Small intestine (tissue), 7 donors: Measurements from ENCODE around the gene NR6A1. TPM values are rescaled to one million over a fixed set of nuclear protein-coding genes. Genes with fewer than 3 reads are reported as not detected.

Source experiments
- DNase-seq, 2 donors: peaks; one replicate each; pipeline versions ENCODE4 v3.0.0 to v3.0.0-alpha.2; 2013
- FAIRE-seq: peaks from 2 replicates; lab custom pipeline; 2012; peaks lifted over from hg19 to GRCh38; lab: Jason Lieb, UNC
- H3K27ac ChIP-seq, 3 donors: one replicate each; pipeline ENCODE4 v1.5.1; 2013; ENCODE audit warnings: low read length in 2 of 3, mild to moderate bottlenecking in 2 of 3, control low read depth in 1 of 3, inconsistent platforms in 1 of 3, low read depth in 1 of 3, moderate library complexity in 1 of 3
- H3K27me3 ChIP-seq, 3 donors: one replicate each; pipeline ENCODE4 v1.6.1; 2013; ENCODE audit warnings: low read length in 3 of 3, inconsistent platforms in 1 of 3; ENCODE audit not compliant: control insufficient read depth in 3 of 3, insufficient read depth in 3 of 3
- H3K36me3 ChIP-seq, 3 donors: one replicate each; pipeline ENCODE4 v1.6.1; 2013; ENCODE audit warnings: low read length in 3 of 3, inconsistent platforms in 1 of 3, low read depth in 1 of 3, mild to moderate bottlenecking in 1 of 3, moderate library complexity in 1 of 3; ENCODE audit not compliant: control insufficient read depth in 3 of 3, insufficient read depth in 2 of 3
- H3K4me1 ChIP-seq, 3 donors: one replicate each; pipeline ENCODE4 v1.6.1; 2013; ENCODE audit warnings: low read length in 2 of 3, inconsistent platforms in 1 of 3, low read depth in 1 of 3, mild to moderate bottlenecking in 1 of 3, moderate library complexity in 1 of 3; ENCODE audit not compliant: control insufficient read depth in 3 of 3, insufficient read depth in 2 of 3
- H3K4me3 ChIP-seq, 3 donors: one replicate each; pipeline ENCODE4 v1.5.1; 2013; ENCODE audit warnings: low read length in 3 of 3, control low read depth in 1 of 3, inconsistent platforms in 1 of 3, low read depth in 1 of 3, mild to moderate bottlenecking in 1 of 3, moderate library complexity in 1 of 3
- H3K9me3 ChIP-seq, 2 donors: one replicate each; pipeline ENCODE4 v1.6.1; 2013; ENCODE audit warnings: low read depth in 1 of 2, low read length in 1 of 2; ENCODE audit not compliant: control insufficient read depth in 2 of 2, insufficient read depth in 1 of 2
- WGBS, 3 donors: extraction: QIAGEN DNeasy Blood & Tissue Kit; methylation state at CpG; one replicate each; pipeline ENCODE4 v1.1.7; 2013; 5-methylcytosine and 5-hydroxymethylcytosine counted together
- polyA plus RNA-seq, 4 donors: library from polyadenylated mRNA; stranded (reverse) in 3 of 4; unstranded in 1 of 4; fragments of 200-250 nt in 3 of 4; fragments of 120-200 nt in 1 of 4; gene quantifications; one replicate each; pipeline versions ENCODE4 v1.2.1 to v1.2.3, GENCODE V29; 2013
- donor health status: healthy with polysubstance abuse.
- donor health status: control.
- donor health status: control.
- donor health status: Bipolar disorder and iron deficiency.
- donor health status: healthy.

NR6A1 gene
- polyA plus RNA-seq, 4 donors: 2.3 to 6.0 (median 4.0) TPM

- Histone ChIP-seq H3K27me3 (no peaks in the 10 kb centered on the region), H3K4me3 (no peak overlapping the region), H3K4me1 (peaks cover 6 to 17% (median 7%) of the 10 kb centered on the region in 3 donors), H3K27ac (peak overlapping the region; percentile 24 to 84 (median 73)), H3K9me3 (no peaks in the 10 kb centered on the region), H3K36me3 (peaks cover 0 to 2% (median 0%) of the 10 kb centered on the region in 3 donors)
- WGBS, 3 donors: 12 to 31% (median 18%) methylated on average over 3 of the region's 3 CpGs
- DNase-seq: peak in 1 of 2 donors; percentile 38
- no peak for FAIRE-seq
Observed at GRCh38 chr9:124724415-124725067, 46.6 kb downstream of the NR6A1 start.

- no peaks in the 10 kb centered on the region for H3K27me3 ChIP-seq
- FAIRE-seq (no peak), DNase-seq (peak in 1 of 2 donors; percentile 50)
- H3K4me1 ChIP-seq: peaks cover 6 to 17% (median 7%) of the 10 kb centered on the region in 3 donors
- no peak overlapping the region for H3K4me3 ChIP-seq
- no peak overlapping the region for H3K27ac ChIP-seq
- no peaks in the 10 kb centered on the region for H3K9me3 ChIP-seq
- WGBS, 3 donors: 28 to 71% (median 46%) methylated on average over 2 of the region's 2 CpGs
- H3K36me3 ChIP-seq: peaks cover 0 to 3% (median 0%) of the 10 kb centered on the region in 3 donors
Observed at GRCh38 chr9:124723352-124723751, 47.8 kb downstream of the NR6A1 start.

GRCh38 chr9:124721109-124721906 is 49.8 kb downstream of the NR6A1 start:
- FAIRE-seq: no peak
- WGBS, 3 donors: 27 to 46% (median 34%) methylated on average over 5 of the region's 5 CpGs

GRCh38 chr9:124720429-124721108 is 50.5 kb downstream of the NR6A1 start:
- FAIRE-seq: no peak

More at GRCh38 chr9:124721109-124721906, 49.8 kb downstream of the NR6A1 start:
- Histone ChIP-seq H3K4me1 (peaks cover 6 to 17% (median 7%) of the 10 kb centered on the region in 3 donors), H3K27ac (peak overlapping the region in 1 of 3 donors; percentile 60), H3K27me3 (no peaks in the 10 kb centered on the region), H3K4me3 (no peak overlapping the region), H3K36me3 (peaks cover 0 to 3% (median 0%) of the 10 kb centered on the region in 3 donors), H3K9me3 (no peaks in the 10 kb centered on the region)
- peak in 1 of 2 donors; percentile 51 for DNase-seq

GRCh38 chr9:124718928-124719327 is 52.2 kb downstream of the NR6A1 start:
- no peak for DNase-seq
- WGBS, 3 donors: 87 to 93% (median 89%) methylated on average over 6 of the region's 6 CpGs
- H3K4me1 ChIP-seq: peaks cover 2 to 7% (median 4%) of the 10 kb centered on the region in 3 donors
- H3K27ac ChIP-seq: no peak overlapping the region
- H3K27me3 ChIP-seq: no peaks in the 10 kb centered on the region
- H3K9me3 ChIP-seq: no peaks in the 10 kb centered on the region
- FAIRE-seq: no peak
- H3K4me3 ChIP-seq: no peak overlapping the region
- peaks cover 0 to 6% (median 0%) of the 10 kb centered on the region in 3 donors for H3K36me3 ChIP-seq

More at GRCh38 chr9:124720429-124721108, 50.5 kb downstream of the NR6A1 start:
- DNase-seq: no peak
- no peaks in the 10 kb centered on the region for H3K27me3 ChIP-seq
- H3K27ac ChIP-seq: no peak overlapping the region
- 29 to 55% (median 32%) methylated on average over 3 of the region's 3 CpGs for WGBS, 3 donors
- H3K4me3 ChIP-seq: no peak overlapping the region
- no peaks in the 10 kb centered on the region for H3K9me3 ChIP-seq
- H3K36me3 ChIP-seq: peaks cover 0 to 3% (median 0%) of the 10 kb centered on the region in 3 donors
- H3K4me1 ChIP-seq: peaks cover 6 to 17% (median 7%) of the 10 kb centered on the region in 3 donors

- H3K36me3 ChIP-seq: peaks cover 0 to 6% (median 0%) of the 10 kb centered on the region in 3 donors
- H3K9me3 ChIP-seq: no peaks in the 10 kb centered on the region
- H3K4me1 ChIP-seq: peaks cover 2 to 7% (median 4%) of the 10 kb centered on the region in 3 donors
- no peak overlapping the region for H3K4me3 ChIP-seq
- 34 to 80% (median 65%) methylated on average over 2 of the region's 2 CpGs for WGBS, 3 donors
- no peaks in the 10 kb centered on the region for H3K27me3 ChIP-seq
- no peak overlapping the region for H3K27ac ChIP-seq
- no peak for FAIRE-seq
- DNase-seq: peak in 1 of 2 donors; percentile 56
Observed at GRCh38 chr9:124717597-124717996, 53.5 kb downstream of the NR6A1 start.

- Histone ChIP-seq H3K9me3 (no peaks in the 10 kb centered on the region), H3K36me3 (peaks cover 0 to 6% (median 0%) of the 10 kb centered on the region in 3 donors), H3K4me1 (peaks cover 2 to 7% (median 4%) of the 10 kb centered on the region in 3 donors), H3K27me3 (no peaks in the 10 kb centered on the region), H3K4me3 (no peak overlapping the region), H3K27ac (no peak overlapping the region)
- DNase-seq: no peak
- no peak for FAIRE-seq
- 66 to 82% (median 72%) methylated on average over 6 of the region's 6 CpGs for whole genome bisulfite sequencing, 3 donors
Observed at GRCh38 chr9:124716808-124717207, 54.3 kb downstream of the NR6A1 start.

GRCh38 chr9:124710766-124711165 is 60.3 kb downstream of the NR6A1 start:
- H3K9me3 ChIP-seq: no peaks in the 10 kb centered on the region
- 88 to 96% (median 96%) methylated on average over 4 of the region's 4 CpGs for WGBS, 3 donors
- no peak for FAIRE-seq
- H3K4me1 ChIP-seq: peaks cover 0 to 7% (median 0%) of the 10 kb centered on the region in 3 donors
- no peaks in the 10 kb centered on the region for H3K27me3 ChIP-seq
- H3K27ac ChIP-seq: no peak overlapping the region
- DNase-seq: no peak
- peaks cover 0 to 3% (median 0%) of the 10 kb centered on the region in 3 donors for H3K36me3 ChIP-seq
- no peak overlapping the region for H3K4me3 ChIP-seq
